Activated CD4-positive, alpha-beta T cell treated with anti-CD3 and anti-CD28 coated beads, Interleukin-2, Interleukin-6, amounts not matched to agents 100 ng/mL and 50 ng/mL, durations not matched to agents 16 hours and 8 hours (primary cell): ENCODE data around the gene LRP1B.

ENCODE experiments used
- DNase-seq: peaks from one replicate; pipeline ENCODE4 v3.0.0-alpha.2; 2020

Gene LRP1B

GRCh38 chr2:141380008-141380979 lies 750.5 kb downstream of the LRP1B start:
- DNase-seq = no peak

GRCh38 chr2:141364821-141365220 lies 766.0 kb downstream of the LRP1B start:
- no peak for DNase-seq

GRCh38 chr2:141362311-141362710 lies 768.5 kb downstream of the LRP1B start:
- DNase-seq = no peak

- DNase-seq = no peak
Measured at GRCh38 chr2:141348481-141348880, 782.3 kb downstream of the LRP1B start.

GRCh38 chr2:141341444-141341843 lies 789.4 kb downstream of the LRP1B start:
- no peak for DNase-seq

- no peak for DNase-seq
Measured at GRCh38 chr2:141331127-141331526, 799.7 kb downstream of the LRP1B start.

GRCh38 chr2:141329964-141330363 lies 800.9 kb downstream of the LRP1B start:
- no peak for DNase-seq

GRCh38 chr2:141323571-141323970 lies 807.2 kb downstream of the LRP1B start:
- DNase-seq = no peak

- DNase-seq = no peak
Measured at GRCh38 chr2:141317986-141318385, 812.8 kb downstream of the LRP1B start.

- no peak for DNase-seq
Measured at GRCh38 chr2:141316606-141317005, 814.2 kb downstream of the LRP1B start.

- DNase-seq = no peak
Measured at GRCh38 chr2:141316103-141316502, 814.7 kb downstream of the LRP1B start.

- no peak for DNase-seq
Measured at GRCh38 chr2:141313972-141314371, 816.8 kb downstream of the LRP1B start.

GRCh38 chr2:141311430-141311829 lies 819.4 kb downstream of the LRP1B start:
- DNase-seq = no peak

GRCh38 chr2:141306368-141306767 lies 824.4 kb downstream of the LRP1B start:
- no peak for DNase-seq

- DNase-seq = no peak
Measured at GRCh38 chr2:141301551-141301950, 829.3 kb downstream of the LRP1B start.

- DNase-seq = no peak
Measured at GRCh38 chr2:141280037-141280436, 850.8 kb downstream of the LRP1B start.

GRCh38 chr2:141271346-141271745 lies 859.5 kb downstream of the LRP1B start:
- DNase-seq = no peak

- DNase-seq = no peak
Measured at GRCh38 chr2:141264848-141265247, 866.0 kb downstream of the LRP1B start.

GRCh38 chr2:141260911-141261310 lies 869.9 kb downstream of the LRP1B start:
- DNase-seq = no peak

- no peak for DNase-seq
Measured at GRCh38 chr2:141259683-141260082, 871.1 kb downstream of the LRP1B start.

- no peak for DNase-seq
Measured at GRCh38 chr2:141242008-141242407, 888.8 kb downstream of the LRP1B start.

- DNase-seq = no peak
Measured at GRCh38 chr2:141226560-141226959, 904.3 kb downstream of the LRP1B start.

GRCh38 chr2:141207036-141207385 lies 923.8 kb downstream of the LRP1B start:
- DNase-seq = no peak

- no peak for DNase-seq
Measured at GRCh38 chr2:141201016-141201565, 929.7 kb downstream of the LRP1B start.

GRCh38 chr2:141200191-141200590 lies 930.6 kb downstream of the LRP1B start:
- DNase-seq = no peak
